ENCODE results near the gene PRDM16. TPM values are rescaled to one million over a fixed set of nuclear protein-coding genes. Genes with fewer than 3 reads are reported as not detected.

The PRDM16 gene
- polyA plus RNA-seq, 2 donors = 0.15 to 0.28 TPM

- Histone ChIP-seq H3K27ac (ENCODE audit: low read depth in 2 of 2, low read length in 1 of 2) (no peak overlapping the region), H3K9me3 (ENCODE audit: control insufficient read depth in 2 of 2, insufficient read depth in 1 of 2, low read depth in 1 of 2, low read length in 1 of 2) (no peaks in the 10 kb centered on the region), H3K27me3 (ENCODE audit: control insufficient read depth in 1 of 2, insufficient read depth in 2 of 2, low read length in 2 of 2) (no peaks in the 10 kb centered on the region), H3K4me1 (ENCODE audit: control insufficient read depth in 2 of 2, insufficient read depth in 2 of 2, low read length in 1 of 2) (no peaks in the 10 kb centered on the region), H3K4me3 (ENCODE audit: low read depth in 1 of 2, low read length in 2 of 2) (no peak overlapping the region), H3K36me3 (ENCODE audit: control insufficient read depth in 2 of 2, insufficient read depth in 2 of 2, low read length in 1 of 2) (no peaks in the 10 kb centered on the region)
- 85 to 88% methylated on average over 12 of the region's 12 CpGs for WGBS, 2 donors
These were observed 226.8 kb downstream of the PRDM16 start for GRCh38 chr1:3295846-3296245.

GRCh38 chr1:3296326-3296725 is 227.3 kb downstream of the PRDM16 start:
- Histone ChIP-seq H3K27ac (ENCODE audit: low read depth in 2 of 2, low read length in 1 of 2) (no peak overlapping the region), H3K4me1 (ENCODE audit: control insufficient read depth in 2 of 2, insufficient read depth in 2 of 2, low read length in 1 of 2) (no peaks in the 10 kb centered on the region), H3K9me3 (ENCODE audit: control insufficient read depth in 2 of 2, insufficient read depth in 1 of 2, low read depth in 1 of 2, low read length in 1 of 2) (no peaks in the 10 kb centered on the region), H3K36me3 (ENCODE audit: control insufficient read depth in 2 of 2, insufficient read depth in 2 of 2, low read length in 1 of 2) (no peaks in the 10 kb centered on the region), H3K27me3 (ENCODE audit: control insufficient read depth in 1 of 2, insufficient read depth in 2 of 2, low read length in 2 of 2) (no peaks in the 10 kb centered on the region), H3K4me3 (ENCODE audit: low read depth in 1 of 2, low read length in 2 of 2) (no peak overlapping the region)
- 62 to 71% methylated on average over 11 of the region's 11 CpGs for WGBS, 2 donors

DNA sequence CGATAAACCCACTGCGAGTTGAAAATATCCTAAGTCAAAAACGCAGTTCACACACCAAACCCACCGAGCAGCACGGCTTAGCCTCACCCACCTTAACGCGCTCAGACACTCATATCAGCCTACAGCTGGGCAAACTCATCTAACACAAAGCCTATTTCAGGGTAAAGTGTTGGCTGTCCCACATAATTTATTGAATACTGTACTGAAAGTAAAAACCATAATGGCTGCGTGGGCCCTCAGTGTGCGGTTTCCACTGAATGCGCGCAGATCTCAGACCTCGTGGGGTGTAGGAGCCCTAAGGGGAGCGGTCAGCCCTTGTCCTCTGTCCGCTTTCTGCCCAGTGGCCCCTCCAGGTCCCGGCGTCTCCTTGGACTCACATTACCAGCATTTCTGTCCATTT is 227.8 kb downstream of the PRDM16 start:
- Histone ChIP-seq H3K36me3 (ENCODE audit: control insufficient read depth in 2 of 2, insufficient read depth in 2 of 2, low read length in 1 of 2) (no peaks in the 10 kb centered on the region), H3K9me3 (ENCODE audit: control insufficient read depth in 2 of 2, insufficient read depth in 1 of 2, low read depth in 1 of 2, low read length in 1 of 2) (no peaks in the 10 kb centered on the region), H3K27ac (ENCODE audit: low read depth in 2 of 2, low read length in 1 of 2) (no peak overlapping the region), H3K4me3 (ENCODE audit: low read depth in 1 of 2, low read length in 2 of 2) (no peak overlapping the region), H3K27me3 (ENCODE audit: control insufficient read depth in 1 of 2, insufficient read depth in 2 of 2, low read length in 2 of 2) (no peaks in the 10 kb centered on the region), H3K4me1 (ENCODE audit: control insufficient read depth in 2 of 2, insufficient read depth in 2 of 2, low read length in 1 of 2) (no peaks in the 10 kb centered on the region)
- 83 to 87% methylated on average over 16 of the region's 16 CpGs for WGBS, 2 donors

DNA sequence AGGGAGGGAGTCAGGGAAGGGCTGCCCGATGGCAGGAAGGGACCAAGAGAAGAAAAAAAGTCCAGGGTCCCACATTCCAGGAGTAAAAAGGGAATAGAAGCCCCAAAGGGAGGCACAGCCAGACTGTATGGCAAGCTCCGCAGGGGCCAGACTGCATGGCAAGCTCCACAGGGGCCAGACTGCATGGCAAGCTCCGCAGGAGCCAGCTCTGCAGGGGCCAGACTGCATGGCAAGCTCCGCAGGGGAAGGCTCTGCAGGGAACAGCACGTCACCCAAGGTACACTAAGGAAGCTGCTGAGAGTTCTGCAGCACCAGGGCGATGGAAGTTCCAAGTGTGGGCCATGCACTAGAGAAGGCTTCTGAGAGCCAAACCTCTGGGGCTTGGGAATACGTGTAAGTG is 228.8 kb downstream of the PRDM16 start:
- no peak overlapping the region for H3K4me3 ChIP-seq (ENCODE audit: low read depth in 1 of 2, low read length in 2 of 2)
- WGBS, 2 donors = 84 to 86% methylated on average over 7 of the region's 7 CpGs
- H3K9me3 ChIP-seq (ENCODE audit: control insufficient read depth in 2 of 2, insufficient read depth in 1 of 2, low read depth in 1 of 2, low read length in 1 of 2) = no peaks in the 10 kb centered on the region
- H3K36me3 ChIP-seq (ENCODE audit: control insufficient read depth in 2 of 2, insufficient read depth in 2 of 2, low read length in 1 of 2) = no peaks in the 10 kb centered on the region
- no peak overlapping the region for H3K27ac ChIP-seq (ENCODE audit: low read depth in 2 of 2, low read length in 1 of 2)
- no peaks in the 10 kb centered on the region for H3K4me1 ChIP-seq (ENCODE audit: control insufficient read depth in 2 of 2, insufficient read depth in 2 of 2, low read length in 1 of 2)
- no peaks in the 10 kb centered on the region for H3K27me3 ChIP-seq (ENCODE audit: control insufficient read depth in 1 of 2, insufficient read depth in 2 of 2, low read length in 2 of 2)

GRCh38 chr1:3298197-3298596 is 229.2 kb downstream of the PRDM16 start:
- Histone ChIP-seq H3K9me3 (ENCODE audit: control insufficient read depth in 2 of 2, insufficient read depth in 1 of 2, low read depth in 1 of 2, low read length in 1 of 2) (no peaks in the 10 kb centered on the region), H3K4me1 (ENCODE audit: control insufficient read depth in 2 of 2, insufficient read depth in 2 of 2, low read length in 1 of 2) (no peaks in the 10 kb centered on the region), H3K4me3 (ENCODE audit: low read depth in 1 of 2, low read length in 2 of 2) (no peak overlapping the region), H3K36me3 (ENCODE audit: control insufficient read depth in 2 of 2, insufficient read depth in 2 of 2, low read length in 1 of 2) (no peaks in the 10 kb centered on the region), H3K27ac (ENCODE audit: low read depth in 2 of 2, low read length in 1 of 2) (no peak overlapping the region), H3K27me3 (ENCODE audit: control insufficient read depth in 1 of 2, insufficient read depth in 2 of 2, low read length in 2 of 2) (no peaks in the 10 kb centered on the region)
- WGBS, 2 donors = 87 to 92% methylated on average over 15 of the region's 15 CpGs

DNA sequence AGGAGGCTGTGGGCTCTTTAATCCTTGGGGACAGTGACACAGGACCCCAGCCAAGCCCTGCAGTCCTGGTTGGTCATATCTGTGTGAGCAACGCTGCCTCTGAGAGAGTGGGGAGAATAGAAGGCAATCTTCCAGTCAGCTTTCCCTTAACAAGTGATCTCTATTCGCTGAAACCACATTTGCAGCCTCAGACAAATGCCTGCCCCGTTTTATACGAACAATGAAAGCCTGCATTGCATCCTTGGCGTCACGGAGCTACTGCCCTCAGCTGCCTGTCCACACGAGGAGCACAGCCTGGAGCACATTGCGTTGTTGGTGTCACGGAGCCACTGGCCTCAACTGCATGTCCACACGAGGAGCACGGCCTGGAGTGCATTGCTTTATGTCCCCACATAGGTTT is 235.2 kb downstream of the PRDM16 start:
- 67 to 73% methylated on average over 11 of the region's 11 CpGs for WGBS, 2 donors
- no peaks in the 10 kb centered on the region for H3K9me3 ChIP-seq (ENCODE audit: control insufficient read depth in 2 of 2, insufficient read depth in 1 of 2, low read depth in 1 of 2, low read length in 1 of 2)
- H3K27me3 ChIP-seq (ENCODE audit: control insufficient read depth in 1 of 2, insufficient read depth in 2 of 2, low read length in 2 of 2) = no peaks in the 10 kb centered on the region
- no peak overlapping the region for H3K27ac ChIP-seq (ENCODE audit: low read depth in 2 of 2, low read length in 1 of 2)
- H3K4me3 ChIP-seq (ENCODE audit: low read depth in 1 of 2, low read length in 2 of 2) = no peak overlapping the region
- no peaks in the 10 kb centered on the region for H3K36me3 ChIP-seq (ENCODE audit: control insufficient read depth in 2 of 2, insufficient read depth in 2 of 2, low read length in 1 of 2)
- no peaks in the 10 kb centered on the region for H3K4me1 ChIP-seq (ENCODE audit: control insufficient read depth in 2 of 2, insufficient read depth in 2 of 2, low read length in 1 of 2)

- no peak overlapping the region for H3K27ac ChIP-seq (ENCODE audit: low read depth in 2 of 2, low read length in 1 of 2)
- H3K9me3 ChIP-seq (ENCODE audit: control insufficient read depth in 2 of 2, insufficient read depth in 1 of 2, low read depth in 1 of 2, low read length in 1 of 2) = no peaks in the 10 kb centered on the region
- WGBS, 2 donors = 86 to 92% methylated on average over 11 of the region's 11 CpGs
- H3K36me3 ChIP-seq (ENCODE audit: control insufficient read depth in 2 of 2, insufficient read depth in 2 of 2, low read length in 1 of 2) = no peaks in the 10 kb centered on the region
- H3K27me3 ChIP-seq (ENCODE audit: control insufficient read depth in 1 of 2, insufficient read depth in 2 of 2, low read length in 2 of 2) = no peaks in the 10 kb centered on the region
- H3K4me1 ChIP-seq (ENCODE audit: control insufficient read depth in 2 of 2, insufficient read depth in 2 of 2, low read length in 1 of 2) = no peaks in the 10 kb centered on the region
- no peak overlapping the region for H3K4me3 ChIP-seq (ENCODE audit: low read depth in 1 of 2, low read length in 2 of 2)
These were observed 235.7 kb downstream of the PRDM16 start for GRCh38 chr1:3304692-3305091.

- no peak overlapping the region for H3K27ac ChIP-seq (ENCODE audit: low read depth in 2 of 2, low read length in 1 of 2)
- no peaks in the 10 kb centered on the region for H3K36me3 ChIP-seq (ENCODE audit: control insufficient read depth in 2 of 2, insufficient read depth in 2 of 2, low read length in 1 of 2)
- H3K9me3 ChIP-seq (ENCODE audit: control insufficient read depth in 2 of 2, insufficient read depth in 1 of 2, low read depth in 1 of 2, low read length in 1 of 2) = no peaks in the 10 kb centered on the region
- no peak overlapping the region for H3K4me3 ChIP-seq (ENCODE audit: low read depth in 1 of 2, low read length in 2 of 2)
- 81 to 85% methylated on average over 13 of the region's 13 CpGs for WGBS, 2 donors
- H3K4me1 ChIP-seq (ENCODE audit: control insufficient read depth in 2 of 2, insufficient read depth in 2 of 2, low read length in 1 of 2) = no peaks in the 10 kb centered on the region
- H3K27me3 ChIP-seq (ENCODE audit: control insufficient read depth in 1 of 2, insufficient read depth in 2 of 2, low read length in 2 of 2) = no peaks in the 10 kb centered on the region
These were observed 236.2 kb downstream of the PRDM16 start for GRCh38 chr1:3305156-3305555.

- no peaks in the 10 kb centered on the region for H3K36me3 ChIP-seq (ENCODE audit: control insufficient read depth in 2 of 2, insufficient read depth in 2 of 2, low read length in 1 of 2)
- no peaks in the 10 kb centered on the region for H3K27me3 ChIP-seq (ENCODE audit: control insufficient read depth in 1 of 2, insufficient read depth in 2 of 2, low read length in 2 of 2)
- 68 to 77% methylated on average over 10 of the region's 10 CpGs for WGBS, 2 donors
- H3K4me1 ChIP-seq (ENCODE audit: control insufficient read depth in 2 of 2, insufficient read depth in 2 of 2, low read length in 1 of 2) = no peaks in the 10 kb centered on the region
- no peak overlapping the region for H3K4me3 ChIP-seq (ENCODE audit: low read depth in 1 of 2, low read length in 2 of 2)
- no peak overlapping the region for H3K27ac ChIP-seq (ENCODE audit: low read depth in 2 of 2, low read length in 1 of 2)
- peaks cover 0 to 2% of the 10 kb centered on the region in 2 donors for H3K9me3 ChIP-seq (ENCODE audit: control insufficient read depth in 2 of 2, insufficient read depth in 1 of 2, low read depth in 1 of 2, low read length in 1 of 2)
These were observed 237.7 kb downstream of the PRDM16 start for GRCh38 chr1:3306583-3307291.

- Histone ChIP-seq H3K9me3 (ENCODE audit: control insufficient read depth in 2 of 2, insufficient read depth in 1 of 2, low read depth in 1 of 2, low read length in 1 of 2) (peaks cover 0 to 2% of the 10 kb centered on the region in 2 donors), H3K27me3 (ENCODE audit: control insufficient read depth in 1 of 2, insufficient read depth in 2 of 2, low read length in 2 of 2) (no peaks in the 10 kb centered on the region), H3K4me3 (ENCODE audit: low read depth in 1 of 2, low read length in 2 of 2) (no peak overlapping the region), H3K4me1 (ENCODE audit: control insufficient read depth in 2 of 2, insufficient read depth in 2 of 2, low read length in 1 of 2) (peaks cover 0 to 2% of the 10 kb centered on the region in 2 donors), H3K36me3 (ENCODE audit: control insufficient read depth in 2 of 2, insufficient read depth in 2 of 2, low read length in 1 of 2) (no peaks in the 10 kb centered on the region), H3K27ac (ENCODE audit: low read depth in 2 of 2, low read length in 1 of 2) (no peak overlapping the region)
- WGBS, 2 donors = 69 to 72% methylated on average over 8 of the region's 8 CpGs
These were observed 238.4 kb downstream of the PRDM16 start for GRCh38 chr1:3307359-3307758.

All from esophagus (tissue), 2 donors.